H9 (cell line): Measurements from ENCODE around the gene DAAM2. TPM values are rescaled to one million over a fixed set of nuclear protein-coding genes. Genes with fewer than 3 reads are reported as not detected.

Experiments
- DNase-seq: peaks from one replicate; pipeline ENCODE4 v3.0.0-alpha.2; 2017
- H2AFZ ChIP-seq: one replicate; pipeline ENCODE4 v1.6.1; 2013; ENCODE audit warnings: mild to moderate bottlenecking, low read length, control low read depth, moderate library complexity
- H2AK5ac ChIP-seq: 2 replicates; pipeline ENCODE4 v1.6.1; 2013; ENCODE audit warnings: low read length, control low read depth, mixed read lengths; ENCODE audit not compliant: insufficient read length
- H2BK120ac ChIP-seq: one replicate; pipeline ENCODE4 v1.6.1; 2013; ENCODE audit warnings: low read depth, mild to moderate bottlenecking, low read length, control low read depth, inconsistent platforms; ENCODE audit not compliant: poor library complexity, severe bottlenecking
- H2BK12ac ChIP-seq: 2 replicates; pipeline ENCODE4 v1.6.1; 2013; ENCODE audit warnings: low read length, control low read depth, mixed read lengths, low read depth; ENCODE audit not compliant: insufficient read length
- H2BK15ac ChIP-seq: 2 replicates; pipeline ENCODE4 v1.6.1; 2013; ENCODE audit warnings: low read depth, low read length, control low read depth
- H2BK20ac ChIP-seq: one replicate; pipeline ENCODE4 v1.6.1; 2013; ENCODE audit warnings: low read depth, mild to moderate bottlenecking, low read length, control low read depth, inconsistent platforms; ENCODE audit not compliant: poor library complexity, severe bottlenecking
- H2BK5ac ChIP-seq: 2 replicates; pipeline ENCODE4 v1.6.1; 2013; ENCODE audit warnings: low read length, control low read depth, mixed read lengths; ENCODE audit not compliant: insufficient read length
- H3K14ac ChIP-seq: 2 replicates; pipeline ENCODE4 v1.6.1; 2013; ENCODE audit warnings: low read length, control low read depth; ENCODE audit not compliant: insufficient read depth
- H3K18ac ChIP-seq: 2 replicates; pipeline ENCODE4 v1.6.1; 2013; ENCODE audit warnings: low read depth, mild to moderate bottlenecking, mixed read lengths, low read length, control low read depth; ENCODE audit not compliant: insufficient read length
- H3K23ac ChIP-seq: 2 replicates; pipeline ENCODE4 v1.6.1; 2013; ENCODE audit warnings: low read length, control low read depth, mixed read lengths, low read depth; ENCODE audit not compliant: insufficient read length
- H3K23me2 ChIP-seq: 2 replicates; pipeline ENCODE4 v1.6.1; 2013; ENCODE audit warnings: low read depth, mild to moderate bottlenecking, mixed read lengths, low read length, control low read depth; ENCODE audit not compliant: insufficient read length, poor library complexity, severe bottlenecking
- H3K27ac ChIP-seq: 2 replicates; pipeline ENCODE4 v1.5.1; 2013; ENCODE audit warnings: low read length, control low read depth, mixed read lengths, low read depth; ENCODE audit not compliant: insufficient read length
- H3K27me3 ChIP-seq: 2 replicates; pipeline ENCODE4 v1.6.1; 2013; ENCODE audit warnings: low read length, control low read depth, inconsistent platforms; ENCODE audit not compliant: insufficient read depth
- H3K4ac ChIP-seq: 2 replicates; pipeline ENCODE4 v1.6.1; 2013; ENCODE audit warnings: low read depth, mild to moderate bottlenecking, control low read depth, inconsistent platforms, low read length, moderate library complexity
- H3K4me1 ChIP-seq: 2 replicates; pipeline ENCODE4 v1.6.1; 2013; ENCODE audit warnings: low read length, control low read depth, inconsistent platforms; ENCODE audit not compliant: insufficient read depth
- H3K4me2 ChIP-seq: 2 replicates; pipeline ENCODE4 v1.6.1; 2013; ENCODE audit warnings: low read length, control low read depth, mixed read lengths; ENCODE audit not compliant: insufficient read length, insufficient read depth
- H3K56ac ChIP-seq: 2 replicates; pipeline ENCODE4 v1.6.1; 2013; ENCODE audit warnings: low read depth, mild to moderate bottlenecking, mixed read lengths, low read length, control low read depth; ENCODE audit not compliant: insufficient read length
- H3K79me1 ChIP-seq: 2 replicates; pipeline ENCODE4 v1.6.1; 2013; ENCODE audit warnings: low read depth, mild to moderate bottlenecking, moderate library complexity, low read length, control low read depth, inconsistent platforms; ENCODE audit not compliant: insufficient read depth, poor library complexity, severe bottlenecking
- H3K79me2 ChIP-seq: 2 replicates; pipeline ENCODE4 v1.6.1; 2013; ENCODE audit warnings: low read length, control low read depth, inconsistent platforms; ENCODE audit not compliant: insufficient read depth
- H3K9ac ChIP-seq: 2 replicates; pipeline ENCODE4 v1.6.1; 2013; ENCODE audit warnings: low read length, control low read depth, mixed read lengths; ENCODE audit not compliant: insufficient read length; ENCODE audit errors: extremely low read depth
- H3K9me3 ChIP-seq: one replicate; pipeline ENCODE4 v1.6.1; 2013; ENCODE audit warnings: low read depth, low read length, inconsistent platforms; ENCODE audit not compliant: control insufficient read depth
- H3T11ph ChIP-seq: one replicate; pipeline ENCODE4 v1.6.1; 2013; ENCODE audit warnings: mild to moderate bottlenecking, low read length, control low read depth, inconsistent platforms
- H4K20me1 ChIP-seq: one replicate; pipeline ENCODE4 v1.6.1; 2013; ENCODE audit not compliant: control insufficient read depth, insufficient read length, insufficient read depth
- H4K5ac ChIP-seq: 2 replicates; pipeline ENCODE4 v1.6.1; 2013; ENCODE audit warnings: low read depth, mild to moderate bottlenecking, mixed read lengths, low read length, control low read depth; ENCODE audit not compliant: insufficient read length
- H4K8ac ChIP-seq: replicated peaks from 2 replicates; pipeline ENCODE4 v1.6.1; 2013; ENCODE audit warnings: low read length, control low read depth, mixed read lengths, low read depth; ENCODE audit not compliant: insufficient read length
- H4K91ac ChIP-seq: 2 replicates; pipeline ENCODE4 v1.6.1; 2013; ENCODE audit warnings: low read depth, mild to moderate bottlenecking, moderate library complexity, mixed read lengths, low read length, control low read depth; ENCODE audit not compliant: insufficient read length
- H3K27ac Mint-ChIP-seq, 3 experiments: 2 replicates in 2 of 3; 3 replicates in 1 of 3; pipeline ENCODE4 v1.8.0; 2020 to 2021; ENCODE audit warnings: mixed read lengths in 3 of 3, mild to moderate bottlenecking in 1 of 3, moderate library complexity in 1 of 3
- H3K27me3 Mint-ChIP-seq: 2 replicates; pipeline ENCODE4 v1.8.0; 2021; ENCODE audit warnings: low read depth, mild to moderate bottlenecking, moderate library complexity, mixed read lengths
- H3K36me3 Mint-ChIP-seq, 3 experiments: 2 replicates in 2 of 3; 3 replicates in 1 of 3; pipeline ENCODE4 v1.8.0; 2020 to 2021; ENCODE audit warnings: low read depth in 3 of 3, mixed read lengths in 3 of 3; ENCODE audit not compliant: insufficient read depth in 1 of 3
- H3K4me1 Mint-ChIP-seq, 2 experiments: 2 replicates each; pipeline ENCODE4 v1.8.0; 2020; ENCODE audit warnings: mixed read lengths in 2 of 2
- H3K4me3 Mint-ChIP-seq, 2 experiments: 2 replicates in 1 of 2; 3 replicates in 1 of 2; pipeline ENCODE4 v1.8.0; 2020 to 2021; ENCODE audit warnings: mild to moderate bottlenecking in 2 of 2, mixed read lengths in 2 of 2, moderate library complexity in 1 of 2
- H3K9me3 Mint-ChIP-seq, 2 experiments: 2 replicates in 1 of 2; 3 replicates in 1 of 2; pipeline ENCODE4 v1.8.0; 2020; ENCODE audit warnings: mild to moderate bottlenecking in 2 of 2, mixed read lengths in 2 of 2, moderate library complexity in 1 of 2
- CTCF ChIP-seq: fragments of 200-600 bp; sonication (generic); conservative IDR thresholded peaks from 3 replicates; pipeline ENCODE4 v1.8.0; 2021; ENCODE audit warnings: antibody characterized with exemption, mild to moderate bottlenecking
- WGBS: extraction: QIAGEN DNeasy Blood & Tissue Kit; methylation state at CpG from one replicate; pipeline ENCODE4 v1.1.7; 2013; ENCODE audit warnings: missing lambda C conversion rate, low lambda C conversion rate, mixed read lengths; ENCODE audit not compliant: insufficient read length; ENCODE audit errors: extremely low coverage; 5-methylcytosine and 5-hydroxymethylcytosine counted together
- total RNA-seq: library from RNA; stranded (reverse); gene quantifications from 2 replicates; pipeline ENCODE4 v1.2.1, GENCODE V29; 2021

The DAAM2 gene
- total RNA-seq, 1 experiment from 2014 or later: 1.1 TPM

GRCh38 chr6:39945626-39946025, 153.4 kb downstream of the DAAM2 start:
- Histone ChIP-seq H2AFZ (no peak overlapping the region), H3K27me3 (no peaks in the 10 kb centered on the region), H3K4ac (no peak overlapping the region), H2BK15ac (no peak overlapping the region), H3K23ac (no peak overlapping the region), H4K91ac (no peak overlapping the region), H4K20me1 (no peaks in the 10 kb centered on the region), H3K27ac (no peak overlapping the region), H4K8ac (no peak overlapping the region), H2BK5ac (no peak overlapping the region), H3K4me2 (no peak overlapping the region), H2BK120ac (no peak overlapping the region), H3K14ac (no peak overlapping the region), H3K23me2 (peaks cover 5% of the 10 kb centered on the region), H2BK12ac (no peak overlapping the region), H4K5ac (no peak overlapping the region), H3K9ac (no peak overlapping the region), H3K56ac (no peak overlapping the region), H3K9me3 (no peaks in the 10 kb centered on the region), H3K79me2 (no peaks in the 10 kb centered on the region), H3K79me1 (no peaks in the 10 kb centered on the region), H2AK5ac (no peak overlapping the region), H3K18ac (no peak overlapping the region), H3K4me1 (peaks cover 17% of the 10 kb centered on the region; the same call in 1 of the 2 replicates), H3T11ph (no peak overlapping the region), H2BK20ac (no peak overlapping the region)
- no peak overlapping the region for H3K4me3 Mint-ChIP-seq
- no CpG with 5 or more reads among the region's 1 CpG for WGBS
- no peak for DNase-seq
- H3K9me3 Mint-ChIP-seq: no peaks in the 10 kb centered on the region
- no peak overlapping the region for H3K27ac Mint-ChIP-seq
- H3K36me3 Mint-ChIP-seq: no peaks in the 10 kb centered on the region
- peaks cover 5% of the 10 kb centered on the region for H3K27me3 Mint-ChIP-seq
- peaks cover 0 to 19% of the 10 kb centered on the region in 2 experiments; a peak in 3 of 4 replicates for H3K4me1 Mint-ChIP-seq
- TF ChIP-seq CTCF: no peak
